ENCODE measurements around the gene CPLX4.

Gene CPLX4

GRCh38 chr18:59268721-59269562 lies 49.5 kb downstream of the CPLX4 start:
- H3K27ac ChIP-seq, result no peak overlapping the region
- DNase-seq, result no peak

GRCh38 chr18:59268127-59268720 lies 50.2 kb downstream of the CPLX4 start:
- Histone ChIP-seq H3K27ac (no peak overlapping the region), H3K36me3 (replicated peaks) (no peaks in the 10 kb centered on the region), H3K27me3 (replicated peaks) (peaks cover 100% of the 10 kb centered on the region), H3K4me3 (ENCODE audit: low read depth, low read length) (no peak overlapping the region)
- no peak for DNase-seq
- in situ Hi-C loops (cut with HindIII; ENCODE audit: low pct_ligation_motif_present, low sequenced_read_pairs), result no loop called here
- no peak for TF ChIP-seq CTCF (IDR thresholded peaks at IDR 0.05; ENCODE audit: low read depth, low read length, missing control alignments)

More at GRCh38 chr18:59268721-59269562, 49.5 kb downstream of the CPLX4 start:
- Histone ChIP-seq H3K27me3 (replicated peaks) (peaks cover 100% of the 10 kb centered on the region), H3K36me3 (replicated peaks) (no peaks in the 10 kb centered on the region), H3K4me3 (ENCODE audit: low read depth, low read length) (no peak overlapping the region)
- in situ Hi-C loops (cut with HindIII; ENCODE audit: low pct_ligation_motif_present, low sequenced_read_pairs), result no loop called here
- no peak for TF ChIP-seq CTCF (IDR thresholded peaks at IDR 0.05; ENCODE audit: low read depth, low read length, missing control alignments)

GRCh38 chr18:59267503-59268126 lies 50.8 kb downstream of the CPLX4 start:
- Histone ChIP-seq H3K27me3 (replicated peaks) (peaks cover 100% of the 10 kb centered on the region), H3K36me3 (replicated peaks) (no peaks in the 10 kb centered on the region)
- no peak for DNase-seq

GRCh38 chr18:59266886-59267502 lies 51.5 kb downstream of the CPLX4 start:
- TF ChIP-seq CTCF (IDR thresholded peaks at IDR 0.05; ENCODE audit: low read depth, low read length, missing control alignments), result no peak
- no peak overlapping the region for H3K27ac ChIP-seq
- no peak for DNase-seq
- in situ Hi-C loops (cut with HindIII; ENCODE audit: low pct_ligation_motif_present, low sequenced_read_pairs), result no loop called here
- no peak overlapping the region for H3K4me3 ChIP-seq (ENCODE audit: low read depth, low read length)
- peaks cover 97% of the 10 kb centered on the region for H3K27me3 ChIP-seq (replicated peaks)
- no peaks in the 10 kb centered on the region for H3K36me3 ChIP-seq (replicated peaks)

More at GRCh38 chr18:59267503-59268126, 50.8 kb downstream of the CPLX4 start:
- Histone ChIP-seq H3K27ac (no peak overlapping the region), H3K4me3 (ENCODE audit: low read depth, low read length) (no peak overlapping the region)
- TF ChIP-seq CTCF (IDR thresholded peaks at IDR 0.05; ENCODE audit: low read depth, low read length, missing control alignments), result peak; percentile 8
- in situ Hi-C loops (cut with HindIII; ENCODE audit: low pct_ligation_motif_present, low sequenced_read_pairs), result no loop called here

- Histone ChIP-seq H3K36me3 (replicated peaks) (no peaks in the 10 kb centered on the region), H3K27me3 (replicated peaks) (peaks cover 93% of the 10 kb centered on the region), H3K27ac (no peak overlapping the region), H3K4me3 (ENCODE audit: low read depth, low read length) (no peak overlapping the region)
- no peak for TF ChIP-seq CTCF (IDR thresholded peaks at IDR 0.05; ENCODE audit: low read depth, low read length, missing control alignments)
- DNase-seq, result no peak
- in situ Hi-C loops (cut with HindIII; ENCODE audit: low pct_ligation_motif_present, low sequenced_read_pairs), result no loop called here
Measured at GRCh38 chr18:59266459-59266858, 52.0 kb downstream of the CPLX4 start.

Data from brain microvascular endothelial cell (primary cell).